ENCODE results near the gene VAPB. TPM values are rescaled to one million over a fixed set of nuclear protein-coding genes. Genes with fewer than 3 reads are reported as not detected.

Gene VAPB
- polyA plus RNA-seq, 1 donor from 2014 or later = 32.5 TPM

GRCh38 chr20:58432186-58432954 lies 43.3 kb downstream of the VAPB start:
- no peaks in the 10 kb centered on the region for H3K36me3 ChIP-seq (ENCODE audit: insufficient read depth, low read length)
- no peak overlapping the region for H3K9ac ChIP-seq (ENCODE audit: low read length)
- H3K9me3 ChIP-seq (ENCODE audit: low read length) = no peaks in the 10 kb centered on the region
- H3K27me3 ChIP-seq (ENCODE audit: insufficient read depth, low read depth, low read length) = no peaks in the 10 kb centered on the region
- no peaks in the 10 kb centered on the region for H3K9me2 ChIP-seq (ENCODE audit: insufficient read depth, low read length)
- H3K4me2 ChIP-seq (ENCODE audit: low read length) = no peak overlapping the region
- TF ChIP-seq EZH2 (IDR thresholded peaks at IDR 0.05; ENCODE audit: borderline replicate concordance, insufficient read depth, low read length, poor library complexity, severe bottlenecking) (no peak), TAF1 (IDR thresholded peaks at IDR 0.05; ENCODE audit: low read depth) (no peak), SMC3 (conservative IDR thresholded peaks at IDR 0.05; ENCODE audit: poor library complexity) (no peak), REST (IDR thresholded peaks at IDR 0.05; ENCODE audit: borderline replicate concordance) (no peak), RAD21 (conservative IDR thresholded peaks at IDR 0.05) (no peak), CTCF (IDR thresholded peaks at IDR 0.05; ENCODE audit: poor library complexity, severe bottlenecking) (no peak), POLR2AphosphoS5 (IDR thresholded peaks at IDR 0.05) (no peak), MXI1 (conservative IDR thresholded peaks at IDR 0.05; ENCODE audit: poor library complexity, severe bottlenecking) (no peak), EP300 (conservative IDR thresholded peaks at IDR 0.05; ENCODE audit: poor library complexity, severe bottlenecking) (no peak)
- no peak overlapping the region for H3K4me3 ChIP-seq (ENCODE audit: low read length)
- H4K20me1 ChIP-seq (ENCODE audit: insufficient read depth) = no peaks in the 10 kb centered on the region
- no peak overlapping the region for H2AFZ ChIP-seq (ENCODE audit: low read depth, low read length)
- H3K27ac ChIP-seq (ENCODE audit: low read length) = no peak overlapping the region
- peaks cover 24% of the 10 kb centered on the region for H3K79me2 ChIP-seq (replicated peaks; ENCODE audit: insufficient read depth, low read length)
- no peaks in the 10 kb centered on the region for H3F3A ChIP-seq (ENCODE audit: insufficient read depth, low read length, poor library complexity, severe bottlenecking)

- no peaks in the 10 kb centered on the region for H3K9me3 ChIP-seq (ENCODE audit: low read length)
- no peaks in the 10 kb centered on the region for H3K27me3 ChIP-seq (ENCODE audit: insufficient read depth, low read depth, low read length)
- H3K9me2 ChIP-seq (ENCODE audit: insufficient read depth, low read length) = no peaks in the 10 kb centered on the region
- H3K4me2 ChIP-seq (ENCODE audit: low read length) = no peak overlapping the region
- no peak overlapping the region for H3K27ac ChIP-seq (ENCODE audit: low read length)
- no peaks in the 10 kb centered on the region for H4K20me1 ChIP-seq (ENCODE audit: insufficient read depth)
- peaks cover 24% of the 10 kb centered on the region for H3K79me2 ChIP-seq (replicated peaks; ENCODE audit: insufficient read depth, low read length)
- no peak overlapping the region for H2AFZ ChIP-seq (ENCODE audit: low read depth, low read length)
- TF ChIP-seq TAF1 (IDR thresholded peaks at IDR 0.05; ENCODE audit: low read depth) (no peak), MXI1 (conservative IDR thresholded peaks at IDR 0.05; ENCODE audit: poor library complexity, severe bottlenecking) (no peak), RAD21 (conservative IDR thresholded peaks at IDR 0.05) (no peak), CTCF (IDR thresholded peaks at IDR 0.05; ENCODE audit: poor library complexity, severe bottlenecking) (no peak), POLR2AphosphoS5 (IDR thresholded peaks at IDR 0.05) (no peak), SMC3 (conservative IDR thresholded peaks at IDR 0.05; ENCODE audit: poor library complexity) (no peak), EZH2 (IDR thresholded peaks at IDR 0.05; ENCODE audit: borderline replicate concordance, insufficient read depth, low read length, poor library complexity, severe bottlenecking) (no peak), EP300 (conservative IDR thresholded peaks at IDR 0.05; ENCODE audit: poor library complexity, severe bottlenecking) (no peak), REST (IDR thresholded peaks at IDR 0.05; ENCODE audit: borderline replicate concordance) (no peak)
- no peaks in the 10 kb centered on the region for H3F3A ChIP-seq (ENCODE audit: insufficient read depth, low read length, poor library complexity, severe bottlenecking)
- no peaks in the 10 kb centered on the region for H3K36me3 ChIP-seq (ENCODE audit: insufficient read depth, low read length)
- no peak overlapping the region for H3K4me3 ChIP-seq (ENCODE audit: low read length)
- no peak overlapping the region for H3K9ac ChIP-seq (ENCODE audit: low read length)
Observed at GRCh38 chr20:58433029-58433647, 44.1 kb downstream of the VAPB start.

Data from neural cell (in vitro differentiated cells).